HG03432 (cell line): ENCODE results near the gene ALDOB.

Experiments
- ATAC-seq: cut with Tn5 transposase; IDR thresholded peaks from one replicate; pipeline ENCODE4 v1.9.1; 2021; ENCODE audit warnings: mild to moderate bottlenecking, moderate library complexity; ENCODE audit not compliant: unreplicated experiment

Gene ALDOB

GRCh38 chr9:101427957-101428655 is 7.5 kb downstream of the ALDOB start:
- ATAC-seq = peak; percentile 83

- ATAC-seq = no peak
These were observed 8.2 kb downstream of the ALDOB start for GRCh38 chr9:101427358-101427757.

- ATAC-seq = no peak
These were observed 13.9 kb downstream of the ALDOB start for GRCh38 chr9:101421653-101422065.

DNA sequence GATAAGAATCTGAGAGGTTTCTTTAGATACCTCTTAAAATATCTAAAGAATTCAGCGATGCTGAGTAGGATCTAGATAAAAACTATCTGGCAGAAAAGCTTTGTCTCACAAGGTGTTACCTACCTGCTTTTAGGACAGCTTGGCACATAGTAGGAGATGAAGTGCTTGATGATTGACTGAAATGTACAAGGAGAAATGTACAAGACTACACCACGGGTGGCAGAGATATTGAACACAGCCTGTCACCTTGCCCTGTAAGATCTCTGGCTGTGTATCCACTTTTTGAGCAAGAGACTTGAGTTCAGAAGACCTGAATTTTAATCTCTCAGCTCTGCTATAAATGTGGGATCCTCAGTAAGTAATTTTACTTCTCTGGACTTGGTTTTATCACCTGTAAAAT is 15.7 kb downstream of the ALDOB start:
- ATAC-seq = no peak

- no peak for ATAC-seq
These were observed 16.8 kb downstream of the ALDOB start for GRCh38 chr9:101418518-101419430.

DNA sequence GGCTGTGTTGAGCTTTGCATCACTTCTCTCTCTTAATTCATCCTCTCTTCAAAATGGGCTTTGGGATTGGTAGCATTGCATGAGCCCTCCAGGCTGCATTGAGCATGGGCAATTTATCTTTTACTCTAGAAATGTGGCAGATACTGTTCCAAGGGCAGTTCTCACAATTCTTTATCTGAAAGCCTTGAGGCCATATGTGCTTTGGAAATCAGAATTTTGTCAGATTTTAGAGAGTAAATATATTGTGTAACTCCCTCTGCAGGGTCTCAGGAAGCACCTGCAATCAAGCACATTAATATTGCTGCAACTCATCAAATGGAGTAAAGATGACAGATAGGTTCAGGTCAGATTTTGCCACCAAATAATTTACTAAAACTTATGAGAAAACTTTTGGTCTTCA is 17.6 kb downstream of the ALDOB start:
- ATAC-seq = no peak

DNA sequence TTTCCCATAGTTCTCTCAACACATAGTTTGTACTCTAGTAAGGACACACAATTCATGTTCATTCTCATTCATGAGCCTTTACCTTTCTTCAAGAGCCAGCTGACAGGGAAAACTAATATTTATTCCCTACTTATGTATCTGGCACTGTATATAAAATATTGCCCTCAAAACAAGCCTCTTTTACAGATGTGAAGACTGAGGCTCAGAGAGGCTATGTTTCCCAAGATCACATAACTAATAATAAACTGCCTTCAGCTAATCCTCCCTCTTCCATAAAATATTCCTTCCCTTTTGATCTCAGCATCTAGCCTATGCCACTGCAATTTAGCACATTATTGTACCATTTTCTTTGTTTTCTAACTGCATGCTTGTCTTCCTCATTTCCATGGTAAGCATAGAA is 18.2 kb downstream of the ALDOB start:
- no peak for ATAC-seq

GRCh38 chr9:101415578-101415977 is 20.0 kb downstream of the ALDOB start:
- no peak for ATAC-seq

DNA sequence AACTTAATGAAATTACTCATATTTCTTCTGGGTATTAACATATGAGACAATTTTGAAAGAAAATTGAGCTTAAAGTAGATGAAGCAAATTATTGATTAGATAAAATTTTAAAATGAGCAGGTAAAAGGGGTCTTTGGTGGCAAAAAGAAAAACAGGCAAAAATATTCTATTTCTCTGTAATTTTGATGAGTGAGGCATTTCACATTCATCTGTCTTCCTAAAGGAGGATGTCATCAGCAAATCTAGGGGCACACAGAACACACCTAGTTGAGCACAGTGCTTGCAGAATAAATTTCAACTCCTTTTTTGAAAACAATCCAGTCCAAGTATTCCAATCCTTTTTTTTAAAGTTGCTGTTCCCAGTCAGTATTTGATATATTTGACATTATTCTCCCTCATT is 20.7 kb downstream of the ALDOB start:
- ATAC-seq = no peak

DNA sequence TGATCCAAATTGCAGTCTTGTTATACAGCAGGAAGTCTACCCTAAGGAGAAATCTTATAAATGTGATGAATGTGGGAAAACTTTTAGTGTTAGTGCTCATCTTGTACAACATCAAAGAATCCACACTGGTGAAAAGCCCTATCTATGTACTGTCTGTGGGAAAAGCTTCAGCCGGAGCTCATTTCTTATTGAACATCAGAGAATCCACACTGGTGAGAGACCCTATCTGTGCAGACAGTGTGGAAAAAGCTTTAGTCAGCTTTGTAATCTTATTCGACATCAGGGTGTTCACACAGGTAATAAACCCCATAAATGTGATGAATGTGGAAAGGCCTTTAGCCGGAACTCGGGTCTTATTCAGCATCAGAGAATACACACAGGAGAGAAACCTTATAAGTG is 26.5 kb downstream of the ALDOB start:
- ATAC-seq = no peak

- no peak for ATAC-seq
These were observed 27.0 kb downstream of the ALDOB start for GRCh38 chr9:101408374-101409078.

GRCh38 chr9:101403516-101404285 is 31.9 kb downstream of the ALDOB start:
- no peak for ATAC-seq

- ATAC-seq = no peak
These were observed 35.5 kb downstream of the ALDOB start for GRCh38 chr9:101400120-101400519.

- no peak for ATAC-seq
These were observed 36.0 kb downstream of the ALDOB start for GRCh38 chr9:101399643-101399970.

GRCh38 chr9:101398930-101399642 is 36.5 kb downstream of the ALDOB start:
- no peak for ATAC-seq

GRCh38 chr9:101398068-101398929 is 37.3 kb downstream of the ALDOB start, which contains the start of the genes MRPL50 and ZNF189:
TSS of gene MRPL50 (minus strand) at chr9:101398618. CDS start at chr9:101398592, 26 bp downstream.
TSS of gene ZNF189 (plus strand) at chr9:101398851. CDS start at chr9:101399157, 306 bp downstream.
- peak; percentile 97 for ATAC-seq

DNA sequence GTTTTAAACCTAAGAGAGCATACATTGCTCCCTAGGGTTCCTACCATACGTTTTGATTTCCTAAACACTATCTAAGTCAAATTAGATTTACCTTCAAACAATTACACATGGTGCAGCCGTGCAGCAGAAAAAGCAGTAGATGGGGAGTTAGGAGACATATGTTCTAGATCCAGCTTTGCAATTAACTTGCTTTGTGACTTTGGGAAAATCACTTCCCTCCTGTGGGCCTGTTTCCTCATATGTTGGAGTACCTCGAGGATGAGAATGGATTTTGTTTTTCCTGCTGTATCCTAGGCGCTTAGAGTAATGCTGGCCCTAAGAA is 37.9 kb downstream of the ALDOB start:
- ATAC-seq = no peak

GRCh38 chr9:101394687-101395086 is 40.9 kb downstream of the ALDOB start:
- ATAC-seq = no peak

GRCh38 chr9:101393135-101393534 is 42.4 kb downstream of the ALDOB start:
- ATAC-seq = no peak
